BLaER1 treated with 17β-estradiol and CSF1 and Interleukin-3, amounts not matched to agents 10 nM and 100 nM (cell line): ENCODE results near the gene CNOT6.
"Not testable (repeated sequence)": the region's sequence is repeated elsewhere in the genome, so short reads cannot be mapped to it uniquely, and the experiment has no call there.

Experiments used
- H3K27ac ChIP-seq, 11 experiments: shearing (Covaris generic); formaldehyde crosslinking; 2 replicates each; pipeline ENCODE4 v1.8.1; 2022
- H3K27me3 ChIP-seq, 11 experiments: shearing (Covaris generic); formaldehyde crosslinking; 2 replicates each; pipeline ENCODE4 v1.8.1; 2022
- H3K36me3 ChIP-seq, 11 experiments: shearing (Covaris generic); formaldehyde crosslinking; 2 replicates each; pipeline ENCODE4 v1.8.1; 2022
- H3K4me1 ChIP-seq, 10 experiments: shearing (Covaris generic); formaldehyde crosslinking; 2 replicates each; pipeline ENCODE4 v1.8.1; 2022
- H3K4me2 ChIP-seq, 11 experiments: shearing (Covaris generic); formaldehyde crosslinking; 2 replicates each; pipeline ENCODE4 v1.8.1; 2022
- H3K4me3 ChIP-seq, 10 experiments: shearing (Covaris generic); formaldehyde crosslinking; 2 replicates each; pipeline ENCODE4 v1.8.1; 2022
- H3K9ac ChIP-seq, 11 experiments: shearing (Covaris generic); formaldehyde crosslinking; 2 replicates each; pipeline ENCODE4 v1.8.1; 2022
- H3K9me3 ChIP-seq, 11 experiments: shearing (Covaris generic); formaldehyde crosslinking; replicated peaks in 1 of 11; 2 replicates each; pipeline ENCODE4 v1.8.1; 2022
- H4K20me1 ChIP-seq, 11 experiments: shearing (Covaris generic); formaldehyde crosslinking; 2 replicates each; pipeline ENCODE4 v1.8.1; 2022
- Cebpa-rat ChIP-seq, 11 experiments: shearing (Covaris generic); IDR thresholded peaks; 2 replicates each; pipeline ENCODE4 v1.8.1; 2022

CNOT6 gene

GRCh38 chr5:180486636-180487149 is 7.5 kb upstream of the CNOT6 start:
- Histone ChIP-seq H3K27me3 (no peaks in the 10 kb centered on the region), H3K9me3 (no peaks in the 10 kb centered on the region), H3K4me3 (no peak overlapping the region), H3K4me2 (no peak overlapping the region; a peak in 1 of 22 replicates), H4K20me1 (no peaks in the 10 kb centered on the region), H3K4me1 (peaks cover 0 to 4% (median 0%) of the 10 kb centered on the region in 10 experiments; a peak in 2 of 20 replicates), H3K27ac (no peak overlapping the region), H3K9ac (no peak overlapping the region), H3K36me3 (no peaks in the 10 kb centered on the region)
- TF ChIP-seq Cebpa-rat (IDR thresholded peaks at IDR 0.05), result no peak

DNA sequence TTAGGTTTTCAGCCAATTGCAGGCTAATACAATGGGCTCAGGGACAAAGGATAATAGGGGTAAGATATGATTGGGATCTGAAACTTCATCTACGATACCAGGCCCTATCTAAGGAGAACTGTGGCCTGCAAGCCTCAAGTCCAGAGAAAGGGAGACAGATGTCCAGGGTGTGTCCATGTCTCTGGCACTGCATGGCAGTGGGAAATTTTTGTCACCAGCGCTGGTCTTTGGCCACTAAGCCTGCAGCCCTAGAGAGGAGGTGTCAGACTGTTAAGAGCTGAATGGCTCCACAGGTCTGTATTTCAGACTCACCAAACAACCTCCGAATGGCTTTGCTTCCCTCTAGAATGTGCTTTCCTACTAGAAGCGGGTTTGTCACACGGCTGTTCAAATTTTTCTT is 6.6 kb upstream of the CNOT6 start:
- H4K20me1 ChIP-seq, result no peaks in the 10 kb centered on the region
- no peaks in the 10 kb centered on the region for H3K27me3 ChIP-seq
- H3K4me3 ChIP-seq, result no peak overlapping the region

DNA sequence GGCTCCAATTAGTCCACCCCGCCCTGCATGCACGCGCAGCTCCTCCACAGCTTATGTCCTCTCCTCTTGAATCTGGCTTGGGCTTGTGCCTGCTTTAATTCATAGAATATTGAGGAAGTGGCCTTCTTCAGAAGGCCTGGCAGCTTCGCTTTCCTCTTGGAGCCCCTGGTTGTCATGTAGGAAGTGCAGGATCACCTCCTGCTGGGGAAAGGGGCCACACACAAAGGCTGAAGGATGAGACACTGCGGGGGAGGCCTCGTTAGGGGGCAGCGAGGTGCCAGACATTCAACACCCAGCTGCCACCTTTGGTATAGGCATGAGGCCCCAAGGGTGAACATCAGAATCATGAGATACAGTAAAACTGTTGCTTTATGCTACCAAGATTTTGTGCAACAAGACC is 2.7 kb upstream of the CNOT6 start:
- no peak for TF ChIP-seq Cebpa-rat (IDR thresholded peaks at IDR 0.05)
- peaks cover 15 to 22% (median 20%) of the 10 kb centered on the region in 11 experiments; a peak in 21 of 22 replicates for H4K20me1 ChIP-seq
- no peak overlapping the region for H3K27ac ChIP-seq
- H3K9me3 ChIP-seq, result no peaks in the 10 kb centered on the region
- H3K4me1 ChIP-seq, result peaks cover 14 to 34% (median 22%) of the 10 kb centered on the region in 10 experiments
- H3K36me3 ChIP-seq, result peaks cover 0 to 12% (median 8%) of the 10 kb centered on the region in 11 experiments; a peak in 17 of 22 replicates
- no peak overlapping the region for H3K4me2 ChIP-seq
- no peak overlapping the region for H3K9ac ChIP-seq
- H3K27me3 ChIP-seq, result no peaks in the 10 kb centered on the region
- no peak overlapping the region for H3K4me3 ChIP-seq

More for the DNA sequence above, 6.6 kb upstream of the CNOT6 start:
- no peak for TF ChIP-seq Cebpa-rat (IDR thresholded peaks at IDR 0.05)
- Histone ChIP-seq H3K9ac (no peak overlapping the region), H3K27ac (no peak overlapping the region), H3K4me2 (no peak overlapping the region), H3K36me3 (no peaks in the 10 kb centered on the region), H3K4me1 (peaks cover 0 to 12% (median 4%) of the 10 kb centered on the region in 10 experiments; a peak in 2 of 20 replicates), H3K9me3 (no peaks in the 10 kb centered on the region)

DNA sequence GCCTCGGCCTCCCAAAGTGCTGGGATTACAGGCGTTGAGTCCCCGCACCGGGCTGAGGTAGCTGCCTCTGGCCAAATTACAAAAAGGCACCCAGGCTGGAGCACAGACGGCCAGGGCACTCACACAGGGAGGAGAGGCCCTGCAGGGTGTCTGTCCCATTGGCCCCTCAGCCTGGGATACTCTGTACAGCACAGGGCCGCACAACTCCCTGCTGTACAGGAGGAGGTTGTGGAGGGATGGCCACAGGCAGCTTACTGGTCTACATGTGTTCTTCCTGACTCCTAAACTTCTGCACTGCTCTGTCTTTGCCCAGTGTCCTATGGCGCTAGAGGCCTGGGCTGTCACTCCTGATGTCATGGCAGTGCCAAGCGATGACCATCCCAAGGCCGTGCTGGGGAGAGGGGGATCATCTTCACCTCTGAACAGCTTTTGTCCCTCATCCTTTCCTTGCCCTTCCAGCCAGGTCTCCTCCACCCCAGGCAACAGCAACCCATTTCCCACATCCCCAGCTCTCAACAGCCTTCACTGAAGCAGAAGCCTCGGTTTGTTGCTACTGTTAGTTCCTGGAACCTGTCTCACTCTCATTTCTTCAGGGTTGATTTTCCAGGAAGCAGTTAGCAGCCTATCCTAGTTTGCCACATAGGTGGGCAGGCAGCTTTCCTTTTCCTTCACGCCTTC is 1.8 kb upstream of the CNOT6 start:
- Histone ChIP-seq H3K9ac (no peak overlapping the region), H3K36me3 (peaks cover 0 to 20% (median 17%) of the 10 kb centered on the region in 11 experiments; a peak in 19 of 22 replicates), H3K4me1 (peaks cover 20 to 43% (median 31%) of the 10 kb centered on the region in 10 experiments), H3K9me3 (no peaks in the 10 kb centered on the region), H3K27me3 (no peaks in the 10 kb centered on the region), H3K4me2 (peak overlapping the region in 1 of 11 experiments; percentile 61; a peak in 1 of 22 replicates), H3K27ac (peak overlapping the region in 1 of 11 experiments; percentile 10; a peak in 2 of 22 replicates), H4K20me1 (peaks cover 24 to 30% (median 28%) of the 10 kb centered on the region in 11 experiments; a peak in 21 of 22 replicates), H3K4me3 (no peak overlapping the region)
- no peak for TF ChIP-seq Cebpa-rat (IDR thresholded peaks at IDR 0.05)

- H3K9me3 ChIP-seq, result no peaks in the 10 kb centered on the region
- peak overlapping the region; percentile 79 to 100 (median 99) for H3K27ac ChIP-seq
- peaks cover 0 to 43% (median 36%) of the 10 kb centered on the region in 11 experiments; a peak in 21 of 22 replicates for H3K36me3 ChIP-seq
- H3K4me2 ChIP-seq, result peak overlapping the region; percentile 82 to 97 (median 94)
- H3K27me3 ChIP-seq, result no peaks in the 10 kb centered on the region
- H3K4me3 ChIP-seq, result peak overlapping the region; percentile 83 to 100 (median 99)
- H3K4me1 ChIP-seq, result peaks cover 20 to 52% (median 40%) of the 10 kb centered on the region in 10 experiments
- peaks cover 45 to 53% (median 51%) of the 10 kb centered on the region in 11 experiments; a peak in 21 of 22 replicates for H4K20me1 ChIP-seq
- no peak for TF ChIP-seq Cebpa-rat (IDR thresholded peaks at IDR 0.05)
- peak overlapping the region; percentile 91 to 99 (median 98) for H3K9ac ChIP-seq
Observed at GRCh38 chr5:180494510-180495181, 467 bp downstream of the CNOT6 start.

DNA sequence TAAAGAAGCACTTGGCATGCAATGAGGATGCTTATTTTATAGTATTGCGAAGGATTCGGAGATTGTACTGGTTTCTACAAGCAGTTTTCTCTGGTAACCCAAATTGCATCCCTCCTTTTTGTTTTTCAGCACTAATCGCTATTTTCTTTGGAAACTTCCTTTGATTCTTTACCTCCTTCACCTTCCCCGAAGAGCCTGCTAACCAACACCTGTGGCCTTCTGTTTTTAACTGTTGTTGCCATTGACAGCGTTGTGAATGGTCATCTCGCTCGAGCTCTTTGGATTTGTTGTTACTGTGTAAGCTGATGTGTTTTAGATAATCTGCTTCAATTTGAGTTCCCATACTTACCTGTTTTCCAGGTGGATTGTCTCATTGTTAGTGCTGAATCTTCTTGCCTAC is 1.1 kb downstream of the CNOT6 start:
- Histone ChIP-seq H3K27ac (peak overlapping the region in 10 of 11 experiments; percentile 91 to 100 (median 99); a peak in 21 of 22 replicates), H3K9ac (peak overlapping the region; percentile 91 to 99 (median 98)), H3K27me3 (no peaks in the 10 kb centered on the region), H4K20me1 (peaks cover 52 to 60% (median 58%) of the 10 kb centered on the region in 11 experiments; a peak in 21 of 22 replicates), H3K4me2 (peak overlapping the region; percentile 82 to 97 (median 94)), H3K4me3 (peak overlapping the region; percentile 83 to 100 (median 99)), H3K36me3 (peaks cover 6 to 50% (median 43%) of the 10 kb centered on the region in 11 experiments), H3K4me1 (peaks cover 20 to 52% (median 40%) of the 10 kb centered on the region in 10 experiments), H3K9me3 (no peaks in the 10 kb centered on the region)
- no peak for TF ChIP-seq Cebpa-rat (IDR thresholded peaks at IDR 0.05)

DNA sequence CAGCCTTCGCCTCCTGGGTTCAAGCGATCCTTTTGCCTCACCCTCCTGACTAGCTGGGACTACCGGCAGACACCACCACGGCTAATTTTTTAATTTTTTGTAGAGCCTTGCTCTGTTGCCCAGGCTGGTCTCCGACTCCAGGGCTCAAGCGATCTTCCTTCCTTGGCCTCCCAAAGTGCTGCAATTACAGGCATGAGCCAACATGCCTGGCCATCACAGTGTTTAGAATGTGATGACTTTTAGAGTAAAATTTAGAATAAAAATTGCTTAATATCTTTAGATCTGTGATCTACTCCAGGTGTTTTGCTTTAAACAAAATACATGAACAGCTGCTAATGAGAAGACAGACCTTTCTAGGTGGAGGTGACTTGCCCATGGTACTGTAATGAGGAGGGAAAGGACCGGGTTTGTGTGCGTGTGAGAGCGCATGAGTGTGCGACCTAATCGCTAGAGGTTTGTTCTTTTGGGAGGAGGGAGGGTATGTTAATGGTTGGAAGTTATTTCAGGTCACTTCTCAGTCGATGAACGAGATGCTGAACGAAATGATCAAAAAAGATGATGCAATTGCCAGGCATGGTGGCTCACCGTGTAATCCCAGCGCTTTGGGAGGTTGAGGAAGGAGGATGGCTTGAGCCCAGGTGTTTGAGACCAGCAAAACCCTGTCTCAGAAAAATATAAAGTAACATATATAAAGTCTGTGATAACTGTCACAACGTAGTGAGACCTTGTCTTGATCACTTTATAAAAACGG is 2.0 kb downstream of the CNOT6 start:
- Histone ChIP-seq H4K20me1 (peaks cover 60 to 68% (median 66%) of the 10 kb centered on the region in 11 experiments; a peak in 21 of 22 replicates), H3K9ac (peak overlapping the region; percentile 91 to 99 (median 98); a peak in 21 of 22 replicates), H3K9me3 (no peaks in the 10 kb centered on the region), H3K4me1 (peaks cover 20 to 52% (median 40%) of the 10 kb centered on the region in 10 experiments), H3K4me3 (peak overlapping the region; percentile 83 to 100 (median 99)), H3K27ac (peak overlapping the region in 7 of 11 experiments; percentile 32 to 100 (median 99); a peak in 6 of 22 replicates), H3K27me3 (no peaks in the 10 kb centered on the region), H3K36me3 (peaks cover 6 to 57% (median 51%) of the 10 kb centered on the region in 11 experiments), H3K4me2 (peak overlapping the region; percentile 82 to 97 (median 94))
- peak in 2 of 11 experiments; percentile 16 to 27; a peak in 1 of 22 replicates for TF ChIP-seq Cebpa-rat (IDR thresholded peaks at IDR 0.05)

- Histone ChIP-seq H3K4me2 (peak overlapping the region in 10 of 11 experiments; percentile 82 to 97 (median 94); a peak in 15 of 22 replicates), H3K36me3 (peaks cover 6 to 64% (median 57%) of the 10 kb centered on the region in 11 experiments), H3K9ac (peak overlapping the region in 5 of 11 experiments; percentile 91 to 99 (median 98); a peak in 6 of 22 replicates), H4K20me1 (peaks cover 67 to 75% (median 73%) of the 10 kb centered on the region in 11 experiments), H3K4me3 (0 out of 20 replicates have a peak overlapping the region, but pooled peaks of 1 of the 10 experiments have one; percentile 99), H3K4me1 (peaks cover 20 to 49% (median 38%) of the 10 kb centered on the region in 10 experiments)
- H3K9me3 ChIP-seq, H3K27me3 ChIP-seq, H3K27ac ChIP-seq: not testable (repeated sequence)
Observed at GRCh38 chr5:180496806-180497205, 2.6 kb downstream of the CNOT6 start.

DNA sequence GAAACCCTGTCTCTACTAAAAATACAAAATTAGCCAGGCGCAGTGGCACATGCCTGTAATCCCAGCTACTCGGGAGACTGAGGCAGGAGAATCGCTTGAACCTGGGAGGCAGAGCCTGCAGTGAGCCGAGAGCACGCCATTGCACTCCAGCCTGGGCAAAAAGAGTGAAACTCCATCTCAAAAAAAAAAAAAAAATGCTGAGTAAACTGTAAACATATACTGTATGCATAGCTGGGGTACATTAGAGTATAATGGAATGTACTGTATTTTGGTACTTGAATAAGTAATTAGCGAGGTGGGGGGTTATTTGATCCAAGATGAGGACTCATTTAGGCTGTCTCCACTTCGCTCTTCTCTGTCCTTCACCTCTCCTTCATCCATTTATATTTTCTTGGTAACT is 3.7 kb downstream of the CNOT6 start:
- not testable (repeated sequence) for H3K4me2 ChIP-seq
- peaks cover 74 to 85% (median 82%) of the 10 kb centered on the region in 11 experiments for H4K20me1 ChIP-seq

More for the DNA sequence above, 3.7 kb downstream of the CNOT6 start:
- H3K4me3 ChIP-seq, H3K9me3 ChIP-seq, H3K9ac ChIP-seq, H3K27me3 ChIP-seq, H3K27ac ChIP-seq: not testable (repeated sequence)
- peaks cover 20 to 42% (median 34%) of the 10 kb centered on the region in 10 experiments for H3K4me1 ChIP-seq
- peaks cover 6 to 74% (median 65%) of the 10 kb centered on the region in 11 experiments for H3K36me3 ChIP-seq
